Measurements from ENCODE around the gene ANKRD23.

GRCh38 chr2:96838345-96839292 is 5.2 kb downstream of the ANKRD23 start:
- TF ChIP-seq CTCF (IDR thresholded peaks at IDR 0.05) (no peak), POLR2A (IDR thresholded peaks at IDR 0.05) (no peak)

Measured in heart left ventricle (tissue), 13 donors.